22Rv1 (cell line): ENCODE data around the gene GARIN1A.

ENCODE experiments used
- CTCF ChIP-seq: fragments of 450-650 bp; IDR thresholded peaks from 2 replicates; pipeline ENCODE4 v1.5.1; 2017; ENCODE audit warnings: mild to moderate bottlenecking
- ZFX ChIP-seq: fragments of 450-650 bp; IDR thresholded peaks from 2 replicates; pipeline ENCODE4 v1.6.1; 2017; ENCODE audit warnings: antibody characterized with exemption, borderline replicate concordance

- TF ChIP-seq CTCF (no peak), ZFX (no peak)
Observed at GRCh38 chr7:128692623-128693270, 20.7 kb downstream of the GARIN1A start.
